ENCODE measurements around the gene ATG16L2. TPM values are rescaled to one million over a fixed set of nuclear protein-coding genes. Genes with fewer than 3 reads are reported as not detected.

The ATG16L2 gene
- total RNA-seq, 4 donors from 2014 or later = 26.9 to 60.0 (median 36.6) TPM

GRCh38 chr11:72842126-72842525, 27.9 kb downstream of the ATG16L2 start:
- Histone ChIP-seq H3K36me3 (peaks cover 0 to 48% (median 5%) of the 10 kb centered on the region in 3 donors), H3K4me3 (no peak overlapping the region), H3K9me3 (no peaks in the 10 kb centered on the region), H3K4me1 (peaks cover 0 to 30% (median 4%) of the 10 kb centered on the region in 4 donors), H3K27me3 (no peaks in the 10 kb centered on the region), H3K27ac (peak overlapping the region in 2 of 4 donors; percentile 25 to 29)
- no peak for TF ChIP-seq EP300 (IDR thresholded peaks at IDR 0.05)
- no peak for TF ChIP-seq CTCF (IDR thresholded peaks at IDR 0.05)
- no peak for TF ChIP-seq POLR2A (IDR thresholded peaks at IDR 0.05)
- DNase-seq (ENCODE audit: low spot score in 2 of 2) = no peak
- WGBS, 2 donors = 58 to 69% methylated on average over 5 of the region's 5 CpGs

GRCh38 chr11:72842653-72843330, 28.6 kb downstream of the ATG16L2 start:
- Histone ChIP-seq H3K4me1 (peaks cover 0 to 30% (median 4%) of the 10 kb centered on the region in 4 donors), H3K36me3 (peaks cover 0 to 42% (median 5%) of the 10 kb centered on the region in 3 donors), H3K4me3 (no peak overlapping the region), H3K9me3 (no peaks in the 10 kb centered on the region), H3K27me3 (no peaks in the 10 kb centered on the region), H3K27ac (peak overlapping the region in 2 of 4 donors; percentile 25 to 29)
- WGBS, 2 donors = 55 to 62% methylated on average over 14 of the region's 14 CpGs
- no peak for TF ChIP-seq EP300 (IDR thresholded peaks at IDR 0.05)
- no peak for TF ChIP-seq CTCF (IDR thresholded peaks at IDR 0.05)
- no peak for TF ChIP-seq POLR2A (IDR thresholded peaks at IDR 0.05)
- DNase-seq (ENCODE audit: low spot score in 2 of 2) = no peak

- no peak for TF ChIP-seq CTCF (IDR thresholded peaks at IDR 0.05)
- TF ChIP-seq EP300 (IDR thresholded peaks at IDR 0.05) = no peak
- no peak for TF ChIP-seq POLR2A (IDR thresholded peaks at IDR 0.05)
- peaks cover 0 to 33% (median 5%) of the 10 kb centered on the region in 3 donors for H3K36me3 ChIP-seq
- no peak overlapping the region for H3K27ac ChIP-seq
- 23 to 31% methylated on average over 4 of the region's 4 CpGs for WGBS, 2 donors
- H3K9me3 ChIP-seq = no peaks in the 10 kb centered on the region
- H3K4me1 ChIP-seq = peaks cover 0 to 25% (median 4%) of the 10 kb centered on the region in 4 donors
- no peak overlapping the region for H3K4me3 ChIP-seq
- H3K27me3 ChIP-seq = no peaks in the 10 kb centered on the region
- DNase-seq (ENCODE audit: low spot score in 2 of 2) = no peak
Observed at GRCh38 chr11:72844356-72844755, 30.1 kb downstream of the ATG16L2 start.

GRCh38 chr11:72848846-72849466, 34.7 kb downstream of the ATG16L2 start:
- H3K27me3 ChIP-seq = no peaks in the 10 kb centered on the region
- no peaks in the 10 kb centered on the region for H3K9me3 ChIP-seq
- peak in 1 of 2 donors; percentile 64 for DNase-seq (ENCODE audit: low spot score in 2 of 2)
- H3K27ac ChIP-seq = no peak overlapping the region
- TF ChIP-seq POLR2A (IDR thresholded peaks at IDR 0.05) = no peak
- TF ChIP-seq EP300 (IDR thresholded peaks at IDR 0.05) = no peak
- peak; percentile 38 to 57 (median 49) for TF ChIP-seq CTCF (IDR thresholded peaks at IDR 0.05)
- 68 to 73% methylated on average over 6 of the region's 6 CpGs for WGBS, 2 donors
- H3K4me1 ChIP-seq = peaks cover 0 to 10% (median 0%) of the 10 kb centered on the region in 4 donors
- peaks cover 0 to 4% (median 3%) of the 10 kb centered on the region in 3 donors for H3K36me3 ChIP-seq
- no peak overlapping the region for H3K4me3 ChIP-seq

GRCh38 chr11:72850832-72851231, 36.6 kb downstream of the ATG16L2 start:
- WGBS, 2 donors = 88 to 96% methylated on average over 3 of the region's 3 CpGs
- Histone ChIP-seq H3K36me3 (peaks cover 0 to 4% (median 0%) of the 10 kb centered on the region in 3 donors), H3K27me3 (no peaks in the 10 kb centered on the region), H3K27ac (no peak overlapping the region), H3K9me3 (no peaks in the 10 kb centered on the region), H3K4me3 (no peak overlapping the region), H3K4me1 (peaks cover 0 to under 1% (median 0%) of the 10 kb centered on the region in 4 donors)
- TF ChIP-seq POLR2A (IDR thresholded peaks at IDR 0.05) (no peak), EP300 (IDR thresholded peaks at IDR 0.05) (no peak), CTCF (IDR thresholded peaks at IDR 0.05) (no peak)
- DNase-seq (ENCODE audit: low spot score in 2 of 2) = no peak

Measured in tibial nerve (tissue), 4 donors.